ENCODE results near the gene IL17RA.
A peak's percentile ranks its signal among the peaks of the same experiment; 100 is the strongest.
"Not testable (repeated sequence)": the region's sequence is repeated elsewhere in the genome, so short reads cannot be mapped to it uniquely, and the experiment has no call there.

Gene IL17RA

DNA sequence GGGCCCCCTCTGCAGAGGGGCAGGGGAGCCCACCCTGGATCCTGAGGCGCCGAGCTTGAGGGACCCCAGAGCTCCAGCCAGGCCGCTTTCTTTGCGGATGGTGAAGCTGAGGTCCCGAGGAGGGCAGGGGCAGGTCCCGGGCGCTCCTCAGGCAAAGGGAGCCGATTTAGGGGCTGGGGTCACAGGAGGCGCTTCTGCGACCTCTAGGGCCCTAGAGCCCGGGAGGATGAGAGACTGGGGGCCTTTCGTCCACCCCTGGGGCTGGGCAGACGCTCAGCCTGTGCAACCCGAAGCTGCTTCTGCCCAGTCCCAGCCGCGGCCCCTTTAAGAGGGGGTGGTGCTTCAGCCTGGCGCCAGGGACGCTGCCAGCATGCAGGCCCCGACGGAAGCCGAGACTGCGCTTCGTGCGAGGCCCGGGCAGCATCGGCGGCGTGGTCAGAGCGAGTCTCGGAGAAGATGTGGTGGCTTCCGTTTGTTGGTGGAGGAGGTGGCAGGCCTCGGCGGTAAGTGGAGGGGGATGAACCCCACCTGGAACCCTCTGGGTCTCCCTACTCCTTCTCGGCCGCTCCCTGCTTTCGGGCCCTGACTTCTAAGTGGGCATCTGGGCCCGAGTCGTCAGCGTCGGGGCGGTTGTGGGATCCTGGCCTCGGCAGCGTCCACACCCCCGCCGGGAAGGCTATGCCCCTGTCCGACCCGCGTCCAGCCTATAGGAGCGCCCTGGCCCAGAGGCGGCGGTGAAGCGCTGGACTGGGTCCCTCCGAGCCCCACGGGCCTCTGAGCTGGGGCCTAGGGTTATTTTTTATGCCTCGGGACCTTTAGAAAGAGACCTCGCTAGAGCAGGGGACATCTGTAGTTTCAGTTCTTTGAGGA, 47.7 kb upstream of the IL17RA start:
- H3K9me3 ChIP-seq (ENCODE audit: control insufficient read depth, insufficient read depth, low read depth, low read length); H3K4me1 ChIP-seq (ENCODE audit: control insufficient read depth, insufficient read depth, low read length); H3K36me3 ChIP-seq (ENCODE audit: control insufficient read depth in 2 of 2, insufficient read depth in 1 of 2, low read length in 2 of 2); CTCF ChIA-PET; POLR2A ChIA-PET: not testable (repeated sequence)
- Histone ChIP-seq H3K27ac (ENCODE audit: extremely low read depth, low read depth, low read length) (peak overlapping the region; percentile 68), H3K4me3 (ENCODE audit: low read depth, low read length) (peak overlapping the region; percentile 45)

DNA sequence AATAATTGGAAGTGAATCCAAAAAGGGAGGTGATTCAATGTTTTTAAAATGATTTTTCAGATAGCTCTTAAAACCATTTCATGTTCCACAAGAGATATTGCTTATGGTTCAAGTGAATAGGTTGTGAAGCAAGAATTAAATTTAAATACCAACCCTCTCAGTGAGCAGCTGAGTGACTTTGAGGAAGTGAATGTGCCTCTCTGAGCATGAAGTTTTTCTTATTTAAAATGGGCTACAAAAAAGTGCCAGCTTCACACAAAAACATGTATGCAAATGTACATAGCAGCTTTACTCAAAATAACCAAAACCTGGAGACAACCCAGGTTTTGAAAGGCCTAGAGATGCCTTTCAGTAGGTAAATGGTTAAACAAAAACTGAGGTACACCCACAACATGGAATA, 41.3 kb upstream of the IL17RA start:
- Histone ChIP-seq H3K27ac (ENCODE audit: extremely low read depth, low read depth, low read length) (no peak overlapping the region), H3K4me1 (ENCODE audit: control insufficient read depth, insufficient read depth, low read length) (no peaks in the 10 kb centered on the region), H3K36me3 (ENCODE audit: control insufficient read depth in 2 of 2, insufficient read depth in 1 of 2, low read length in 2 of 2) (no peaks in the 10 kb centered on the region; a peak in 1 of 3 replicates), H3K4me3 (ENCODE audit: low read depth, low read length) (no peak overlapping the region), H3K9me3 (ENCODE audit: control insufficient read depth, insufficient read depth, low read depth, low read length) (no peaks in the 10 kb centered on the region)
- TF ChIP-seq ZNF776 (tag by site-specific recombination; IDR thresholded peaks at IDR 0.05; ENCODE audit: borderline replicate concordance) (no peak), HOXA7 (CRISPR knock-in tag; IDR thresholded peaks at IDR 0.05; ENCODE audit: borderline replicate concordance) (no peak), ZNF223 (tag by site-specific recombination; IDR thresholded peaks at IDR 0.05) (no peak), ZNF785 (tag by site-specific recombination; IDR thresholded peaks at IDR 0.05) (no peak), ZNF366 (tag by site-specific recombination; conservative IDR thresholded peaks at IDR 0.05) (no peak), ZNF677 (tag by site-specific recombination; IDR thresholded peaks at IDR 0.05) (no peak), KLF8 (tag by site-specific recombination; IDR thresholded peaks at IDR 0.05) (no peak), ZNF112 (tag by site-specific recombination; IDR thresholded peaks at IDR 0.05) (no peak), KLF1 (tag by site-specific recombination; IDR thresholded peaks at IDR 0.05) (no peak), ZNF248 (tag by site-specific recombination; IDR thresholded peaks at IDR 0.05) (no peak), ZNF624 (tag by site-specific recombination; IDR thresholded peaks at IDR 0.05) (no peak), GLIS2 (tag by site-specific recombination; IDR thresholded peaks at IDR 0.05) (no peak), ZNF416 (tag by site-specific recombination; IDR thresholded peaks at IDR 0.05) (no peak), ZFP41 (tag by site-specific recombination; IDR thresholded peaks at IDR 0.05; ENCODE audit: borderline replicate concordance) (no peak)
- TF ChIP-seq, protein P1, sequence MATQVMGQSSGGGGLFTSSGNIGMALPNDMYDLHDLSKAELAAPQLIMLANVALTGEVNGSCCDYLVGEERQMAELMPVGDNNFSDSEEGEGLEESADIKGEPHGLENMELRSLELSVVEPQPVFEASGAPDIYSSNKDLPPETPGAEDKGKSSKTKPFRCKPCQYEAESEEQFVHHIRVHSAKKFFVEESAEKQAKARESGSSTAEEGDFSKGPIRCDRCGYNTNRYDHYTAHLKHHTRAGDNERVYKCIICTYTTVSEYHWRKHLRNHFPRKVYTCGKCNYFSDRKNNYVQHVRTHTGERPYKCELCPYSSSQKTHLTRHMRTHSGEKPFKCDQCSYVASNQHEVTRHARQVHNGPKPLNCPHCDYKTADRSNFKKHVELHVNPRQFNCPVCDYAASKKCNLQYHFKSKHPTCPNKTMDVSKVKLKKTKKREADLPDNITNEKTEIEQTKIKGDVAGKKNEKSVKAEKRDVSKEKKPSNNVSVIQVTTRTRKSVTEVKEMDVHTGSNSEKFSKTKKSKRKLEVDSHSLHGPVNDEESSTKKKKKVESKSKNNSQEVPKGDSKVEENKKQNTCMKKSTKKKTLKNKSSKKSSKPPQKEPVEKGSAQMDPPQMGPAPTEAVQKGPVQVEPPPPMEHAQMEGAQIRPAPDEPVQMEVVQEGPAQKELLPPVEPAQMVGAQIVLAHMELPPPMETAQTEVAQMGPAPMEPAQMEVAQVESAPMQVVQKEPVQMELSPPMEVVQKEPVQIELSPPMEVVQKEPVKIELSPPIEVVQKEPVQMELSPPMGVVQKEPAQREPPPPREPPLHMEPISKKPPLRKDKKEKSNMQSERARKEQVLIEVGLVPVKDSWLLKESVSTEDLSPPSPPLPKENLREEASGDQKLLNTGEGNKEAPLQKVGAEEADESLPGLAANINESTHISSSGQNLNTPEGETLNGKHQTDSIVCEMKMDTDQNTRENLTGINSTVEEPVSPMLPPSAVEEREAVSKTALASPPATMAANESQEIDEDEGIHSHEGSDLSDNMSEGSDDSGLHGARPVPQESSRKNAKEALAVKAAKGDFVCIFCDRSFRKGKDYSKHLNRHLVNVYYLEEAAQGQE (tag by site-specific recombination; IDR thresholded peaks at IDR 0.05) = no peak
- ChIA-PET POLR2A (no interaction called here), CTCF (no interaction called here)

DNA sequence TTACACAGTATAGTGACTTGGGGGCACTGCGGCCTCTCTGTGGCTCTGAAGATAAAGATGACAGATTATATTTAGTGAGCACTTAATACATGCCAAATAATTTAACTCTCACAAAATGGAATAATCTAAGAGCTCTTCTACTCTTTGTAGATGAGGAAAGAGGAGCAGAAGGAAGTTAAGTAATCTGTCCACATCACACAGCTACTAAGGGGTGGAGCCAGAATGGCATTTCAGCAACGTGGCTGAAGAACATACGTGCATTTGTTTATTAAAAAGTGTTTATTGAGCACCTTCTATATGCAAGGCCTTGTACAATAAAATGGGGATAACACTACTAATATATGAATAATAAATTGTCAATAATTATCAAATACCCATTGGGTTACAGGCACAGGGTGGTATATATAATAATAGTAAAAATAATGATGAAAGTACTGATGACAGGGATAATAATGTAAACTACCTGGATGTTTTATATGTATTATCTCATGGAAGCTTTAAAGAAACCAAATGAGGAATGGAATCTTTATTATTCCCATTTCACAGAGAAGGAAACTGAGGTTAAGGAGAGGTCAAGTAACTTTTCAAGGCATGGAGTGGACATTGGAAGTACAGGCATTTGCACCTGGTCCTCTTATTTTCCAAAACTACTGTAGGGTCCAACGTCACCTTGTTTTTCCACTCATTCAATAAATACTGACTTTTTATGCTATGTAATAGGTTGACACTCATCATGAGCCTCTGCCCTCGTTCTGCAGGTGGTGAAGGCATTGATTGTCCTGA, 38.0 kb upstream of the IL17RA start:
- ChIA-PET POLR2A (no interaction called here), CTCF (interaction anchor here (1.5 kb wide), 1 partner anchor 11 kb away, joined by 5 read pairs; no protein-coding TSS in a partner anchor)
- no peaks in the 10 kb centered on the region for H3K4me1 ChIP-seq (ENCODE audit: control insufficient read depth, insufficient read depth, low read length)
- no peak overlapping the region for H3K27ac ChIP-seq (ENCODE audit: extremely low read depth, low read depth, low read length)
- H3K9me3 ChIP-seq (ENCODE audit: control insufficient read depth, insufficient read depth, low read depth, low read length) = no peaks in the 10 kb centered on the region
- H3K36me3 ChIP-seq (ENCODE audit: control insufficient read depth in 2 of 2, insufficient read depth in 1 of 2, low read length in 2 of 2) = peaks cover 0 to 11% of the 10 kb centered on the region in 2 experiments; a peak in 2 of 3 replicates
- TF ChIP-seq GLI2 (tag by site-specific recombination; IDR thresholded peaks at IDR 0.05; ENCODE audit: borderline replicate concordance, low read depth) (no peak), ZNF791 (tag by site-specific recombination; IDR thresholded peaks at IDR 0.05) (no peak), ZNF341 (tag by site-specific recombination; IDR thresholded peaks at IDR 0.05; ENCODE audit: low read depth) (no peak), ZBTB17 (tag by site-specific recombination; IDR thresholded peaks at IDR 0.05) (no peak)
- TF ChIP-seq, protein P2, sequence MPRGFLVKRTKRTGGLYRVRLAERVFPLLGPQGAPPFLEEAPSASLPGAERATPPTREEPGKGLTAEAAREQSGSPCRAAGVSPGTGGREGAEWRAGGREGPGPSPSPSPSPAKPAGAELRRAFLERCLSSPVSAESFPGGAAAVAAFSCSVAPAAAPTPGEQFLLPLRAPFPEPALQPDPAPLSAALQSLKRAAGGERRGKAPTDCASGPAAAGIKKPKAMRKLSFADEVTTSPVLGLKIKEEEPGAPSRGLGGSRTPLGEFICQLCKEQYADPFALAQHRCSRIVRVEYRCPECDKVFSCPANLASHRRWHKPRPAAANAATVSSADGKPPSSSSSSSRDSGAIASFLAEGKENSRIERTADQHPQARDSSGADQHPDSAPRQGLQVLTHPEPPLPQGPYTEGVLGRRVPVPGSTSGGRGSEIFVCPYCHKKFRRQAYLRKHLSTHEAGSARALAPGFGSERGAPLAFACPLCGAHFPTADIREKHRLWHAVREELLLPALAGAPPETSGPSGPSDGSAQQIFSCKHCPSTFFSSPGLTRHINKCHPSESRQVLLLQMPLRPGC (tag by site-specific recombination; IDR thresholded peaks at IDR 0.05) = no peak
- TF ChIP-seq, protein P3, sequence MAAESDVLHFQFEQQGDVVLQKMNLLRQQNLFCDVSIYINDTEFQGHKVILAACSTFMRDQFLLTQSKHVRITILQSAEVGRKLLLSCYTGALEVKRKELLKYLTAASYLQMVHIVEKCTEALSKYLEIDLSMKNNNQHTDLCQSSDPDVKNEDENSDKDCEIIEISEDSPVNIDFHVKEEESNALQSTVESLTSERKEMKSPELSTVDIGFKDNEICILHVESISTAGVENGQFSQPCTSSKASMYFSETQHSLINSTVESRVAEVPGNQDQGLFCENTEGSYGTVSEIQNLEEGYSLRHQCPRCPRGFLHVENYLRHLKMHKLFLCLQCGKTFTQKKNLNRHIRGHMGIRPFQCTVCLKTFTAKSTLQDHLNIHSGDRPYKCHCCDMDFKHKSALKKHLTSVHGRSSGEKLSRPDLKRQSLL (tag by site-specific recombination; IDR thresholded peaks at IDR 0.05) = no peak
- H3K4me3 ChIP-seq (ENCODE audit: low read depth, low read length) = no peak overlapping the region
